ENCODE data around the gene CDH8.

CDH8 gene

GRCh38 chr16:62029947-62030346 is 6.3 kb downstream of the CDH8 start:
- H3K4me1 Mint-ChIP-seq, result peaks cover 24% of the 10 kb centered on the region
- TF ChIP-seq CTCF (IDR thresholded peaks at IDR 0.05; ENCODE audit: unreplicated experiment in 3 of 3), result no peak
- no peaks in the 10 kb centered on the region for H3K9me3 Mint-ChIP-seq
- no peaks in the 10 kb centered on the region for H3K36me3 Mint-ChIP-seq (ENCODE audit: low read depth)
- no peak overlapping the region for H3K27ac Mint-ChIP-seq
- peaks cover 71% of the 10 kb centered on the region for H3K27me3 Mint-ChIP-seq (ENCODE audit: low read depth)
- H3K4me3 Mint-ChIP-seq, result no peak overlapping the region

- Mint-ChIP-seq H3K9me3 (no peaks in the 10 kb centered on the region), H3K4me1 (peaks cover 4% of the 10 kb centered on the region), H3K27ac (no peak overlapping the region), H3K36me3 (ENCODE audit: low read depth) (no peaks in the 10 kb centered on the region), H3K27me3 (ENCODE audit: low read depth) (peaks cover 28% of the 10 kb centered on the region), H3K4me3 (no peak overlapping the region)
- TF ChIP-seq CTCF (IDR thresholded peaks at IDR 0.05; ENCODE audit: unreplicated experiment in 3 of 3), result no peak
Observed at GRCh38 chr16:62022688-62023087, 13.6 kb downstream of the CDH8 start.

GRCh38 chr16:62021161-62021581 is 15.1 kb downstream of the CDH8 start:
- Mint-ChIP-seq H3K36me3 (ENCODE audit: low read depth) (no peaks in the 10 kb centered on the region), H3K27ac (peak overlapping the region in 1 of 3 experiments; percentile 48), H3K9me3 (no peaks in the 10 kb centered on the region), H3K27me3 (ENCODE audit: low read depth) (peaks cover 16% of the 10 kb centered on the region), H3K4me3 (peak overlapping the region in 1 of 3 experiments; percentile 6), H3K4me1 (peaks cover 4% of the 10 kb centered on the region)
- TF ChIP-seq CTCF (IDR thresholded peaks at IDR 0.05; ENCODE audit: unreplicated experiment in 3 of 3), result no peak

GRCh38 chr16:62020681-62021080 is 15.6 kb downstream of the CDH8 start:
- Mint-ChIP-seq H3K36me3 (ENCODE audit: low read depth) (no peaks in the 10 kb centered on the region), H3K4me1 (peaks cover 4% of the 10 kb centered on the region), H3K4me3 (peak overlapping the region in 1 of 3 experiments; percentile 35), H3K9me3 (no peaks in the 10 kb centered on the region), H3K27me3 (ENCODE audit: low read depth) (peaks cover 16% of the 10 kb centered on the region), H3K27ac (peak overlapping the region in 1 of 3 experiments; percentile 48)
- no peak for TF ChIP-seq CTCF (IDR thresholded peaks at IDR 0.05; ENCODE audit: unreplicated experiment in 3 of 3)

- H3K4me1 Mint-ChIP-seq, result peaks cover 4% of the 10 kb centered on the region
- peaks cover 20% of the 10 kb centered on the region for H3K27me3 Mint-ChIP-seq (ENCODE audit: low read depth)
- no peaks in the 10 kb centered on the region for H3K36me3 Mint-ChIP-seq (ENCODE audit: low read depth)
- no peaks in the 10 kb centered on the region for H3K9me3 Mint-ChIP-seq
- H3K27ac Mint-ChIP-seq, result peak overlapping the region in 1 of 3 experiments; percentile 48
- TF ChIP-seq CTCF (IDR thresholded peaks at IDR 0.05; ENCODE audit: unreplicated experiment in 3 of 3), result no peak
- H3K4me3 Mint-ChIP-seq, result no peak overlapping the region
Observed at GRCh38 chr16:62019851-62020250, 16.4 kb downstream of the CDH8 start.

GRCh38 chr16:62018301-62019060 is 17.8 kb downstream of the CDH8 start:
- Mint-ChIP-seq H3K4me3 (no peak overlapping the region), H3K36me3 (ENCODE audit: low read depth) (no peaks in the 10 kb centered on the region), H3K9me3 (no peaks in the 10 kb centered on the region), H3K27me3 (ENCODE audit: low read depth) (peaks cover 21% of the 10 kb centered on the region), H3K4me1 (peaks cover 4% of the 10 kb centered on the region), H3K27ac (no peak overlapping the region)
- no peak for TF ChIP-seq CTCF (IDR thresholded peaks at IDR 0.05; ENCODE audit: unreplicated experiment in 3 of 3)
